ENCODE data around the gene PFDN1.

DNA sequence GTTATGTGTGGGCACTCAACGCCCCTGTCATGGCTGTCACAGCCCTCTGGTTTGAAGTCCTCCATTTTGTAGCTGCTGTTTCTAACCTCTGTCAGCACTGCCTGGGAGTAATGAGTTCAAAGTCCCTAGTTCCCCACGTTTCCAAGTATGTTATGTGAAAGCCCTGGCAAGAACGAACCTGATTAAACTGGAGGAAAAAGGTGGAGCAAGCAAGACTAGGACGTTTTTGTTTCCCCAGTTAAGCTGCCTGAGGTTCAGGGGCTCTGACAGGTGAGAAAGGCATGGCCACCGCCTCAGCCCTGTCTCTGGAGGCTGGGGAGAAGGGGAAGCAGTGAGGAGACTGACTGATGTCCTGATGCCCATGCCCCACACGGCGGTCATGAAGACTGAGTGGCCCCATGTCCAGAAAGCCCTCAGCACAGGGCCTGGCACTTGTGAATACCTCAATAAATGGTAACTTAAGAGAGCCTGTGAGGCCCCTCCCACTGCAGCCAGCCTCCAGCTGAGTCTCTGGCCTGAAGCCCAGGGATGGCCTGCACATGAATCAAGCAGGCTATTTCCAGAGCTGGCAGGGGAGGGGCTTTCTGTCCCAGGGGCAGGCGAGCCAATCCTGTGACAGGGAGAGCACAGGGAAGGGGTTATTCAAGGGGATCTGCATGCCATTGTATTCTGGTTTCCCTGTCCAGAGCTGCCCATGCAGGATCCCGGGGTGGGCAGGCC lies 61.8 kb downstream of the PFDN1 start:
- TF ChIP-seq, protein P1, sequence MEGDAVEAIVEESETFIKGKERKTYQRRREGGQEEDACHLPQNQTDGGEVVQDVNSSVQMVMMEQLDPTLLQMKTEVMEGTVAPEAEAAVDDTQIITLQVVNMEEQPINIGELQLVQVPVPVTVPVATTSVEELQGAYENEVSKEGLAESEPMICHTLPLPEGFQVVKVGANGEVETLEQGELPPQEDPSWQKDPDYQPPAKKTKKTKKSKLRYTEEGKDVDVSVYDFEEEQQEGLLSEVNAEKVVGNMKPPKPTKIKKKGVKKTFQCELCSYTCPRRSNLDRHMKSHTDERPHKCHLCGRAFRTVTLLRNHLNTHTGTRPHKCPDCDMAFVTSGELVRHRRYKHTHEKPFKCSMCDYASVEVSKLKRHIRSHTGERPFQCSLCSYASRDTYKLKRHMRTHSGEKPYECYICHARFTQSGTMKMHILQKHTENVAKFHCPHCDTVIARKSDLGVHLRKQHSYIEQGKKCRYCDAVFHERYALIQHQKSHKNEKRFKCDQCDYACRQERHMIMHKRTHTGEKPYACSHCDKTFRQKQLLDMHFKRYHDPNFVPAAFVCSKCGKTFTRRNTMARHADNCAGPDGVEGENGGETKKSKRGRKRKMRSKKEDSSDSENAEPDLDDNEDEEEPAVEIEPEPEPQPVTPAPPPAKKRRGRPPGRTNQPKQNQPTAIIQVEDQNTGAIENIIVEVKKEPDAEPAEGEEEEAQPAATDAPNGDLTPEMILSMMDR (IDR thresholded peaks at IDR 0.05 in 8 of 11, conservative IDR thresholded peaks at IDR 0.05 in 3 of 11), result no peak
- no peak for TF ChIP-seq POLR2A (IDR thresholded peaks at IDR 0.05)

All from spleen (tissue), 7 donors.